ENCODE measurements around the gene GNB1L.

GNB1L gene

GRCh38 chr22:19740586-19740985 is 114.1 kb downstream of the GNB1L start:
- no peak for TF ChIP-seq CTCF (IDR thresholded peaks at IDR 0.05; ENCODE audit: control insufficient read depth, insufficient read depth, low read depth, low read length, missing control alignments)
- no peak for DNase-seq (ENCODE audit: low read depth)
- H3K4me3 ChIP-seq (ENCODE audit: control insufficient read depth, low read depth, low read length): no peak overlapping the region

- H3K4me3 ChIP-seq (ENCODE audit: control insufficient read depth, low read depth, low read length): no peak overlapping the region
- no peak for TF ChIP-seq CTCF (IDR thresholded peaks at IDR 0.05; ENCODE audit: control insufficient read depth, insufficient read depth, low read depth, low read length, missing control alignments)
- DNase-seq (ENCODE audit: low read depth): no peak
Measured at GRCh38 chr22:19739911-19740449, 114.7 kb downstream of the GNB1L start.

DNA sequence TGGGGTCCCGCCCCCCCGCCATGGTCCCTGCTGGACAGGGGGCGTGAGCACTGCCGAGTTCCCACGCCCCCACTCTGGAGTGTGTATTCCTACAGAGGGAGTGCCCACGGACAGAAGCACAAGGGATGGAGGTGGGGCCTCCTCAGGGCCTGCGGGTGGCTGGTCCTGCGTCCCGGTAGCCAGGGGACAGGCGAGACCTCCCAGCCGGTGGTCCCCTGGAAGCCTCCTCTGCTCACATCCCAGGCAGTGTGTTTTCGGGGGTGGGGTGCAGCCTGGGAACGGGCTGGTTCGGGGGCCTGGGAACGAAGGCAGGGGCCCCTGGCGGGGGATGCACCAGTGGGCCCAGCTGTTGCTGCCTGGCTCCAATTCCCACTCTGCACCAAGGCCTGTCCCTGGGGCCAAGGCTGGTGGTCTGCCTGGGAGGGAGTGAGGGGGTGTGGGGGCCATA is 115.2 kb downstream of the GNB1L start:
- TF ChIP-seq CTCF (IDR thresholded peaks at IDR 0.05; ENCODE audit: control insufficient read depth, insufficient read depth, low read depth, low read length, missing control alignments): no peak
- DNase-seq (ENCODE audit: low read depth): no peak
- no peak overlapping the region for H3K4me3 ChIP-seq (ENCODE audit: control insufficient read depth, low read depth, low read length)

- no peak for TF ChIP-seq CTCF (IDR thresholded peaks at IDR 0.05; ENCODE audit: control insufficient read depth, insufficient read depth, low read depth, low read length, missing control alignments)
- no peak overlapping the region for H3K4me3 ChIP-seq (ENCODE audit: control insufficient read depth, low read depth, low read length)
- DNase-seq (ENCODE audit: low read depth): no peak
Measured at GRCh38 chr22:19738664-19739447, 115.8 kb downstream of the GNB1L start.

DNA sequence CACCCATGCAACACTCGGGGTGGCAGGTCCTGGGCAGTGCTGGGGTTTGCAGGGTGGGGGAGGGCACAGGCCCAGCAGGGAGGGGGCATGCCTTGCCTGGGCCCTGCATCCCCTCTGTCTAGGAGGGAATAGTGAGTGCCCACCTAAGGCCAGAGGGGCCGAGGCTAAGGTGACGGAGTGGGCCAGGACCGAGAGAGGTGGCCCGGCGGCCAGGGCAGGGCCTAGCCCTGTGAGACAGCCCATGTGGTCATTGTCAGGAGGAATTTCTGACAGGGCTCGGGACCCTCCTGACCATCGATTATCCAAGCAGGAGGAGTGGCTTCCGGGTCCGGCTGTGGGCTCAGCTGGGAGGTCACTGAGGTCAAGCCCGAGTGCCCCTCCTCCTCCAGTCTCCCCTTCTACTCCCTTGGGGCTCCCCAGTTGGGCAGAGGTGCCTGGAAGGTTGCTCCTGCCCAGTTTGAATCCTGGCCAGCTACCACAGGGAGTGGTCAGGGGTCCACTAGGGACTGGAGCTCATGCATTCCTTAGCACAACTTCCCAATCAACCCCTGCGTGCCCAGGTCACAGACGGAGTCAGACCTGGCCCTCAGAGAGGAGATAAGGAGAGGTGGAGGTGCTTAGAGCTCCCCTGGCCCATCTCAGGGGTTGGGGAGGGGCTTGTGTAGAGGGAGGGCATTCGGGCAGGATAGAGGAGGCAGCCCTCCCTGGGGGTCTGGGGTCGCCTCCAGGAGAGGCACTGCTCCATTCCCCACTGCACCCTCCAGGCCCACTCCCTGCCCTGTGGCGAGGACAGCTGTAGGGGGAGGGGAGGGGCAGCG is 116.6 kb downstream of the GNB1L start:
- TF ChIP-seq CTCF (IDR thresholded peaks at IDR 0.05; ENCODE audit: control insufficient read depth, insufficient read depth, low read depth, low read length, missing control alignments): no peak
- no peak overlapping the region for H3K4me3 ChIP-seq (ENCODE audit: control insufficient read depth, low read depth, low read length)
- no peak for DNase-seq (ENCODE audit: low read depth)

- DNase-seq (ENCODE audit: low read depth): no peak
- no peak overlapping the region for H3K4me3 ChIP-seq (ENCODE audit: control insufficient read depth, low read depth, low read length)
- no peak for TF ChIP-seq CTCF (IDR thresholded peaks at IDR 0.05; ENCODE audit: control insufficient read depth, insufficient read depth, low read depth, low read length, missing control alignments)
Measured at GRCh38 chr22:19735665-19736510, 118.8 kb downstream of the GNB1L start.
